Renal cortex interstitium (tissue), 11 donors: Measurements from ENCODE around the gene PANK4. TPM values are rescaled to one million over a fixed set of nuclear protein-coding genes. Genes with fewer than 3 reads are reported as not detected.

Experiments
- DNase-seq, 11 donors: peaks; one replicate each; pipeline ENCODE4 v3.0.0-alpha.2; 2013; ENCODE audit warnings: low read depth in 9 of 11, low spot score in 4 of 11; ENCODE audit errors: extremely low read depth in 1 of 11
- polyA plus RNA-seq, 3 donors: library from polyadenylated mRNA; unstranded; fragments of 120-200 nt; gene quantifications; one replicate each; pipeline ENCODE4 v1.2.1, GENCODE V29; 2013; ENCODE audit not compliant: insufficient read length in 3 of 3

Gene PANK4
- polyA plus RNA-seq, 3 donors, result 23.1 to 29.7 (median 29.2) TPM

DNA sequence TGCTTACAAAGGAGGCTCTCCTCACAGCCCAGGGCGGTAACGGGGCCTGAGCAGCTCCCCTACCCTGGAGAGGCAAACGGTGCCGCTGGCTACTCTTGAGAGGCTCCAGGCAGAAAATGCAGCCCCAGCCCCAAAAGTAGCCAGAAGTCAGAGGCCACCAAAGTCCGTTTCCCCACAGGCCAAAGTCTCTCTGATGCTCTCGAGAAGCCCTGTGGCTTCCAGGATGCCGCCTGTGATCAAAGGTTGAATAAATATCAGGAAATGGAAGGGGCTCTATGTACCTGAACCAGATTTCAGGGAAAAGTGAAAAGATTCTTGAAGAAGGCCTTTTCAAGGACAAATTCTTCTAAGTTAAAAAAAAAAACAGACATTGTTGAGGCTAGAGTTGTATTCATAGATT, 4.2 kb downstream of the PANK4 start:
- no peak for DNase-seq

DNA sequence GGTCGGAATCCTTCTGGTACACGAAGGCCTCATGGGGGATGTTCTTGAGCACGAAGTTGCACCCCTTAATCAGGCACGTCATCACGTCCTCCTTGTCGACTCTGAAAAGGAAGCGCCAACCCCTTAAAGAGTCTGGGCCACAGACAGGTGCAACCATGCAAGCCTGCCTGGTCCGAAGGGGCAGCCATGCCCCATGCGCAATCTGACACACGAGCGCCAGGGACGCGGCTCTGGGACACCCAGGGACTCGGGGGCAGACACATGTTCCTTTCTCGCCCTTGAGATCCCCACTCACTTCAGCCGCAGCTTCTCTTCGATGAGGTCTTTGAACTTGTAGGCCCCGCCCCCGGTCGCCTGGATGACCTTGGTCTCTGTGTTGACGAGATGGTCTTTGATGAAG, 5.6 kb downstream of the PANK4 start:
- DNase-seq, result no peak

DNA sequence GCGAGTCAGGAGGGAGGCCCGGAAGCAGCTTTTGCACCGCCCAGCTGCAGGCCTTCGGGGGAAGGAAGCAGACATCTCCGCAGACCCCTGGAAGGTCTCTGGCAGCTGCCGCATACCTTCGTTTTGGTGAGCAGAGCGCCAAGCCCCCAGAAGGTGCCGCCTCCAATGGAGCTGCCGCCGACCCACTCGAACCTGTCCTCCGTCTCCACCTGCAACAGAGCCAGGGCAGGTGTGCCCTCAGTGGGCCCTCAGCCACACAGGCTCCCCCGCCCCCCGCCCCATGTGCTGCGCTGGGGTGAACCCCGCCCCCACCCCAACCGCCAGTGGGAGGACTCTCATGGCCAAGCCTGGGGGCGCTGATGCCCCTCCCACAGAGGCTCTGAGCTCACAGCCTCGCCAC, 6.2 kb downstream of the PANK4 start:
- no peak for DNase-seq

DNA sequence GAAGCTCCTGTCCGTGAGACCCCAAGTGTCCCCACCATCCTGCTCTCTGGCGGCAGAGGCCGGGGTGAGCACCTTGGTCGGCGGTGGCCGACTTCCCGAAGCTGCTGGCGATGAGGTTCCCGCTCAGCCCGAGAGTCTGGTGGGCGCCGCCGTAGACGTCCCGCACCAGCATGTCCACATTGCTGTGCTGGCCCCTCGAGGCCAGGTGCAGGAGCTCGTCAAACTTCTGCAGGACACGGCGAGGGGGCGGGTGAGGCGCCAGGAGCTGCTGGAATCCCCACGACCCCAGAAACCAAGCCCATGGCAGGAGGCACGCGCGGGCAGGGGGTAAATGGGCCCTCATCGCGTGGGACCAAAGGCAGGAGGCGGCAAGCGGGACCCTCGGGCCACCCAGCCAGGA, 6.7 kb downstream of the PANK4 start:
- no peak for DNase-seq

DNA sequence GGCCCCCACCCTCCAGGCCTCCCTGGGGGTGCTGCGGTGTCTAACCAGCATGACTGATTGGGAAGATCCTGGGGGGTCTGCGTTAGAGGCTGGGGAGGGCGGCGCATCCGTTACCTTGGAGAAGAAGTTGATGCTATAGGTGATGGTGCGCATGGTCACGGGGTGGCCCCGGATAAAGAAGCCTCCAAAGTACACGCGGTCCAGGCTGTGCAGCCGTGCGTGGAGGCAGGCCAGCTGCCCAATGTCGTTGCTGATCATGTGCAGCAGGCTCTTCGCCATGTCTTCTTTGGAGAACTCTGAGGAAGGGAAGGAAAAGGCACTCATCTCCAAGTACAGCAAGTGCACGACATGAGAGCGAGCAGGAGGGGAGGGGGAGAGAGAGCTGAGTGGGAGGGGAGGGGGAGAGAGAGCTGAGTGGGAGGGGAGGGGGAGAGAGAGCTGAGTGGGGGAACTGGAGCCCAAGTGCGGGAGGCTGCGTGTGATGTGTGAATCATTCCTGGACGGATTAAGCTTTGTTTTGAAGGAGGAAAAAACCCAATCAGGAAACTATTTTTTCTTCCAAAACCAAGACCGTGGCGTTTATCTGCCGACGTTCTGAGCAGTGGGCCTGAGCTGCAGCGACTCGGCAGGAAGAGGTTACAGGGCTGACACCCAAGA, 7.2 kb downstream of the PANK4 start:
- DNase-seq, result no peak

DNA sequence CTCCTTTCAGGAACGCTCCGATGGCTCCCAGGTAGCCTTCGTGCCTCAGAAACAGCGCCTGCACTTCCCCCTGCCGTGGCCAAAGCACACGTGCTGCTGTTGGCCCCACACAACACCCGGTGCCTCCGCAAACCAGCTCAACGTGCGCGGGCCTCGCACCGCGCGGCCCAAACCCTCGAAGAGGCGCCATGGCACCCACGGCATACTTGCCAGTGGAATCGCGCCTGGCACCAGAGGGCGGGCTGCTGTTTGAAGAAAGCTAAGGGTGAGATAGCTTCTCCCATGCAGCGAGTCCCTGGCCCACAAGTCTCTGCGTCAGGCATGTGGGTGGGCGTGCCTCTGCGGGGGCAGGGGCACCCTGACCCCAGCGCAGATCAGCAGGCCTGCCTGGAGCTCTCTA, 7.9 kb downstream of the PANK4 start:
- no peak for DNase-seq

DNA sequence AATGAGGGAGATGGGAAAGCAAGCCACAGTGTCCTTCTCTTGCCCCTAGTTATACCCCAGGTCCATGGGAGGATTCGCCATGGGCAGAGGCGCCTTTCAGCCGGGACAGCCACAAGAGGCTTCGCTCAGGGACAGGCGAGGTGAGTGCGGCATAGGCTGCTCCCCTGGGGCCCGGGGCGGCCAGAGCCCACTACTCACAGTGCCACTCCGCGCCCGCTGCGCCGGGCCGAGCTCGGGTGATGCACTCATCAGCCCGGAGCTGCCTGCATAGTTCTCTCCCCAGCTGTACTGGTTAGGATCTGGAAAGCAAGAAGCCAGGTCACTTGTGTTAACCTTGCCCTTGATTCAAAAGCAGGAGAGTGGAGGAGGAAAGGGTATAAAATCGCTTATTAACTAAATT, 8.4 kb downstream of the PANK4 start:
- no peak for DNase-seq

DNA sequence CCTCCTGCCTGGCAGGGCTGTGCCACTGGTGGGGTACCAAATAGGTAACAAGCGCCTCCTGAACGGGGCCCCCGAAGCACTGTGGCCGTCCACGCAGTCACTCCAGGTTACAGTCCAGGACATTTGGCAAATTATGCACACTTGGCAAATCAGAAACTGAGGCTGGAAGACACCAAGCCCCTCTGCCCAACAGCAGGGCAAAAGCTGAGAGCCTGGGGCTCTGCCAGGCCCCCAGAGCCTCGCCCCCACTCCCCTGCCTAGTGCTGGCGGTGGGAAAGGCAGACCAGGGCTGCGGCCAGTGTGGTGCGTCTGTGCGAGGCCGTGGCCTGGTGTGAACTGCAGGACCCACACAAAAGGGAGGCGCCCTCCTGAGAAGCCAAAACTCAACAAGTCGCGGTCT, 9.4 kb downstream of the PANK4 start:
- no peak for DNase-seq

DNA sequence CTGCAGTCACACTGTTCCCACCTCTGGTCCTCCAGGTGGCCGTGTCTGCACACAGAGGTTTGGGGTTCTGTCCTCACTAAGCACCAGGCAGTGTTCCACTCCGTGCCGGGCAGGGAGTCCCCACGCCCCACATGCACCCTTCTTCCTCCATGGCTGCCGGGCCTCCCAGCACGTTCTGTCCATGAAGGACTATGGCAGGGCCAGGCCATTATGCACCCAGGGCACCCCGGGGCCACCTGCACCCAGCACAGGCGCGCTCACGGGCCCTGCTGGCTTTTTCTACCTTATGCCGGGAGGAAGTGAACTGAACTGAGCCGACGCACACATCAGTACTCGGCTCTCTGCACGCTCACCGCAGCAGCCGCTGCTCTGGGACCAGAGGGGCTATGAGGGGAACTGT, 10.3 kb downstream of the PANK4 start:
- DNase-seq, result no peak

DNA sequence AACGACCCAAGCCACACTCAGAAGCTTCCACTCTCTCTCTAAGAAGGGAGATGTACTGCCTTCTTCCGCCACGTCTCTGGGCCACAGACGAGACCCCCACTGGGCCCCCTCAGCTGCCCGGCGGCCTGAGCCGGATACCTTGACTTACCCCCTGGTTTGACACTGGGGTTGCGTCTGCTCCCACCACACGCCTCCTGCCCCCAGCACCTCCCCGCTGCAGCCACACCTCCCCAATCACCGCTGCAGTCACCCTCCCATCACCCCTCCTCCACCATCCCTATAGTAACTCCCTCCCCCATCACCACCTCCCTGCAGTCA, 10.7 kb downstream of the PANK4 start:
- DNase-seq, result no peak

DNA sequence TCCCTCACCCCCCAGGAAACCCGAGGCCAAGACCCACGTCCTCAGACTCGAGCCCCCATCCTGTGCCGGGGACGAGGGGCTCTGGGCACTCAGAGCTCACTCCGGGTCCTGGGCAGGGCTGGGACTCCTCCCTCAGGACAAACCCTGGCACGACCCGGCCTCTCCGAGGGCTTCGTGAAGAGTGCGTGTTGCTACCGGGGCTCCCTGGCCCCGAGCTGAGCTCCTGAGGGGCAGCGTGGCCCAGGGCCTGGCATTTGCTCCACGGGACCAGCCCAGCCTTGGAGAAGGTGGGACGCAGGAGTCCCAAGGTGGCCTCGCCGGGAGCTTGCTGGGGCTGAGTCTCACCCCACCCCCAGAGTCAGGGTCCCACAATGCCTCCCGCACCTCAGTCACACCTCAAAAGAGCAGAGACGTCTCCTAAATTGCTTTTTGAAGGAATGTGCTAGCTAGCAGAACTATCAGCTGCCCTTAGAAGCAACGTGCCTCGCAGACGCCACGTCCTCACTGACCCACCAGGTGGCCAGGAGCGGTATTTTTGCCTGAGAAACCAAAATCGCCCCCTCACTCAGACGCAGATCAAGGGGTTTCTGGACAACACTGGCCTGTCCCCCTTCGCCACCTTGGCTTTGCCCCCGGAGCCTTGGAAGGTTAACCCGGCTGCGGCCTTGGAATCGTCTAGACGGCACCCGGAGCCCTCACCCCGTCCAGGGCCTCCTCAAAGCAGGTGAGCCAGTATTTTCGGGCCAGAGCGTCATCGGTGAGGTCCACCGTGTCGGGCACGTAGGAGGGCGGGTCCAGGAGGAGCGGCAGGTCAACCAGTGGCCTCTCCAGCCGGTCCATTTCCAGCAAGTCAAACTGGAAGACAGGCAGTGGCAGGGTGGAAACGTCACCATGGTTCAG, 11.3 kb downstream of the PANK4 start:
- DNase-seq, result no peak

DNA sequence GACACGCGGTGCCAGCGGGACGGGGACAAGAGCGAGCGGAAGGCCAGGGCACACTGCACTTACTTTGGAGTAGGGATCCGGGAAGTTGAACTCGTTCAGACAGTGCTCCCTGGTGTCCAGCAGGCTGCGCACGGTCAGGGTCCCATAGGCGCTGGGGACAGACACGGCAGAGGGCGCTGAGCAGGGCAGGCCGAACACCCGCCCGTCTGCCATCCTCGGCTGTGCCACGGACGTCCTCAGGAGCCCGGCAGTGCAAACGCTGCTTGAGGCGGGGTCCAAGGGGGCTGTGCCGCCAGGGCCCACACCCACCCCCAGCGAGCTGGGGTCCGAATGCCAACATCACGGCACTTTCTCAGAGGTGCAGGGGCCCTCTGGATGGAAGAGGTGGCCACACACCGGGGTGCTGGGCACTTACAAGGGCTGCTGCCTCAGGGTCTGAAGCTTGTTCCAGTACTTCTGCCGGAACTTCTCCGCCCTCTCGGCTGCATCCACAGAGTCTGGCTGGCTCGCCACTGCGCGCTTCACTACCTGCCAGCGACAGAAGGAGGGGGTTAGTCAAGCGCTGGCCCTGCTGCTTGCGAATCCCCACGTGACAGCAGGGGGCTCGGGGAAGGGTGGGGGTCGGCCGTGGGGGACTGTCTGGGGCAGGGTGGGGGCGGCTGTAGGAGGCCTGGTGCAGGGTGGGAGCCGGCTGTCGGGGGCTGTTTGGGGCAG, 12.3 kb downstream of the PANK4 start:
- DNase-seq, result no peak

DNA sequence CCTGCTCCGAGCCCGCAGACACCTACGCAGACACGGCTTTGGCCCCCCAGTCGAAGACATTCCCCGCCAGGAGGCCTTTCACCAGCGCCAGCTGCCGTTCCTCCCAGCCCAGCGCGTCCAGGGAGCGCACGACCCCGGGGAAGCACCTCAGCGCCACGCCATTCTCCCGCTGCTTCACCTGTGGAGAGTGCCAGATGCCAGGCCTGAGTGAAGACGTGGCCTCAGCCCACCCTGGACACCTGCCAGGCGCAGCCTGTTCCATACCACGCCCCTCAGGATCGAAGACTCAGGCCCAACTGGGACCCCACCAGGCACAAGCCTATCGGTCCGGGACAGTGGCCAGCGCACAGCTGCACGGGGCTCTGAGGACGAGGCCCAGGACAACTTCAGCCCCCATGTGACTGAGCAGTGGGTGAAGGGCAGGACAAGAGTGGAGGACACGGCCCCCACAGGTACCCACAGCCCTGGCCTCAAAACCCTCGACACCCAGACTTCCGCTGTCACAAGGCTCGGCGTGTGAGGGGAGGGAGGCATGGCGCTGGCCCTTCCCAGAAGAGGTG, 13.5 kb downstream of the PANK4 start:
- no peak for DNase-seq

DNA sequence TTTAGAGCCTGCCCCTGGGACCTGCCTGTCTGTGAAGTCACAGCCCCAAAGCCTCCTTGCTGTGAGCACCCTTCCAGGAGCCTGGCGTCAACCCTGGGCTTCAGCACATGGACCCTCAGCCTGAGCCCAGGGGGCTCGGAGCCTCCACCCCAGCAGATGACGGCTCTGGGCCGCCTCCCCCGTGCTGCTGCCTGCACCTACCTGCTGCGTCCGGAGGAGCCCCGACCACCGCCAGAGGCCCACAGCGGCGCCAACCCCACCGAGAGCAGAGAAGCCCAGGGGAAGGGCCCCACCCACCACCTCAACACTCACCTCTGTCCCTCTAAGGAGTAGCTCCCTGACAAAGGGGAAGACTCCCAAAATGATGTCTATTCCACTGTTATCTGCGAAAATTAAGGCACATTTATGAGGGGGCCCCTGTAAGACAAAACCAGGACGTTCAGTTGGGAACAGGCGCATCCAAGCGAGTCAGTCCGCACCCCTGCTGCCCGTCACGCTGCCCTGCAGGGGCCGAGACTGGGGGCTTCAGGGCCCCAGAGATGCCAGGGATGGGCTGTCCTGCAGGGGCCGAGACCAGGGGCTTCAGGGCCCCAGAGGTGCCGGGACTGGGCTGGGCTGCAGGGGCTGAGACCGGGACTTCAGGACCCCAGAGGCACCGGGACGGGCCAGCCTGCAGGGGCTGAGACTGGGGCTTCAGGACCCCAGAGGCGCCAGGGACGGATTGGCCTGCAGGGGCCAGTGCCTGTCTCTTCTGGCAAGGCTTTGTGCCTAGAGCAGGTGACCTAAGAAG, 15.8 kb downstream of the PANK4 start:
- DNase-seq, result no peak

DNA sequence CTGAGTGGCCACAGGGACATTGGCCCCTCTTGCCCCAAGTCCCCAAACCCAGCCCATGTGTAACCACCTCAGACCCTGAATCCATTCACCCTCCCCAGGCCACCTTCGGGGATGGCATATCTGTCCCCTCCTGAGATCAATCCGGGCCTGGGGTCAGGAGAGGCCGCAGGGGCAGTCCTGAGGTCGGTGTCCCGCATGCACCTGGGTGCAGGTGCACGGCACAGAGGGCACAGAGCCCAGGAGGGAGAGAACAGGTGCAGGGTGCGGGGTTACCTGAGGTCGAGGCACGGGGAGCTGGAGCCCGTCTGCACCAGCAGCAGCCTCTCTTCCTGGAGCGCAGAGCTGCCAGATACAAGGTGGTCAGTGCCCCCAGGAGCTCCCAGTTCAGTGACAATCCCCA, 16.8 kb downstream of the PANK4 start:
- DNase-seq, result no peak

DNA sequence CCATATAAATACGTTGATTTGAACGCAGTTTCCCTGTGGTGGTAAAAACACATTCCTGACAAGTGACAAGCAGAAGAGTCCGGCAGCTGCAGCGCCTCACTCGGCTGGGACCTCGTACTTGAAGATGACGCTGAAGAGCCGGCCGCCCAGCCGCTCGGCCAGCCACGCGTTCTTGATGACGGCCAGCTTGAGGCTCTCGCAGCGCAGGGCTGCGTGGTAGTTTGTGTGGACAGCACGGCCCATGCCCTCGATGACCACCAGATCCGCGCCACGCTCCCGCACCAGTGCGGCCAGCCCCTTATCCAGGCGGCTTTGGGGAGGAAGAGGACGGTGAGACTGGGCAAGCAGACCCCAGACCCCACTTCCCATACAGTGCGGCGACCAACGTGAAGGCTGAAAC, 17.6 kb downstream of the PANK4 start:
- no peak for DNase-seq

DNA sequence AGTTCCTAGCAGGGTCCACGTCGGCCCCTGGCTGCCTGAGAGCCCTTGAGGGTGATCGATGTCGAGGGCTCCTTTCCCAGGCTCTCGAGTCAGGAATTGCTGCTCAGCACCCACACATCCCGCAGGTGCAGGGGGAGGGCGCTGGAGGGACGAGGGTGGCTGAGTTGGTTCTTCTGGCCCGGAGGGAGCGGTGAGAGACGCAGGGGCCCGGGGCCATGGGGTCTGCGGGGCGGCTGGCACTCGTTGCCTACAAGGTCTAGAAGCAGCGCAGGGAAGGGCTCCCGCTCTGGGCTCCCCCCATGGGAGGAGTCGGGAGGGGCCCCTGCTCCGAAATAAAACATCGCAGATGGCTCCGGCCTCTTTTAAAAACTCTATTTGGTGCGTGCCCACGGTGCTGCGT, 18.2 kb downstream of the PANK4 start:
- DNase-seq, result no peak

DNA sequence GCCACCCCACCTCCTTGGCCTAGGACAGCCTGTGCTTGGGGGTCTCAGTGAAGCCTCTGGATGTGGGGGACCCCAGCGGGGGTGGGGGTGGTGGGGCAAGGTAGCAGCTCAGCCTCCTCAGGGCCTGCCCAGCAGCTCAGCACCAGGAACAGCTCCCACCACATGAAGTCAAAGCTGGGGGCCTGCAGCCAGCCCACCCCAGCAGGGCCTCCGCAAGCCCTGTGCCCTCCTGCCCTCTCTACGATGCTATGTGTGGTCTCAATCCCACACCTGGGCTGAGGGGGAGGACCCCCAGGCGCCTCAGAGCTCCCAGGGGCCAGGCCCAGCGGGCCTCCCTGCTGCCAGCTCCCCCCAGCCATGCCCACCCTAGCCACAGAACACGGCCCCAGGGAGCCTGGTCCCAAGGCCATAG, 18.6 kb downstream of the PANK4 start:
- no peak for DNase-seq

DNA sequence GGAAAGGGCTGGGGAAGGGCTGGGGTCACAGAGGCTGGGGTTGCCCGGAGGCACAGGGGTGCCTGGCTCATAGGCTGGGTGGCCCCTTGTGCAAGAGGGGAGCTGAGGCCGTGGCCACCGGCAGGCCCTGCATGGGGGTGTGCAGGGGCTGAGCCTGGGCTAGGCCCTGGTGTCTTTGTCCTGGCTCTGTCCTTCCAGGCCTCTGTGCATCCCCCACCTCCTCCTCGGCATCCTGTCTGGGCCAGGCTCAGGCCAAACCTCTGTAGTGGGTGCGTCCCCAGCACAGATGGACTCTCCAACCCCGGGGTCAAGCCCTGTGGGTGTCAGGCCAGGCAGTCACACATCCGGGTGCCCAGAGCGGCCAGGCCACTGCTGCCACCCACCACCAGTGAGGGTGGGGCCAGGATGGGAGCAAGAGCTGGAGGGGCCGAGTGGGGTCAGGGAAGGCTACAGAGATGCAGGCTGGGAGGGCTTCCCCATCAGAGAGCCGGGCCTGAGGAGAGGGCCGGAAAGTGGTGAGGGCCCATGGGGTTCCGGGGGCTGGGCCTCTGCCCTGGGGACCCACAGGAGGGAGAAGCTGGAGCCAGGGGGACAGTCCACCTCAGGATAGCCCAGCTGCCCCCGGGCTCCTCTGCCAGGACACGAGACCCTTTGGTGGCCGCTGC, 19.4 kb downstream of the PANK4 start:
- no peak for DNase-seq
